Measurements from ENCODE around the gene PBX1.

GRCh38 chr1:164733734-164734133 is 174.8 kb downstream of the PBX1 start:
- TF ChIP-seq, protein P1, sequence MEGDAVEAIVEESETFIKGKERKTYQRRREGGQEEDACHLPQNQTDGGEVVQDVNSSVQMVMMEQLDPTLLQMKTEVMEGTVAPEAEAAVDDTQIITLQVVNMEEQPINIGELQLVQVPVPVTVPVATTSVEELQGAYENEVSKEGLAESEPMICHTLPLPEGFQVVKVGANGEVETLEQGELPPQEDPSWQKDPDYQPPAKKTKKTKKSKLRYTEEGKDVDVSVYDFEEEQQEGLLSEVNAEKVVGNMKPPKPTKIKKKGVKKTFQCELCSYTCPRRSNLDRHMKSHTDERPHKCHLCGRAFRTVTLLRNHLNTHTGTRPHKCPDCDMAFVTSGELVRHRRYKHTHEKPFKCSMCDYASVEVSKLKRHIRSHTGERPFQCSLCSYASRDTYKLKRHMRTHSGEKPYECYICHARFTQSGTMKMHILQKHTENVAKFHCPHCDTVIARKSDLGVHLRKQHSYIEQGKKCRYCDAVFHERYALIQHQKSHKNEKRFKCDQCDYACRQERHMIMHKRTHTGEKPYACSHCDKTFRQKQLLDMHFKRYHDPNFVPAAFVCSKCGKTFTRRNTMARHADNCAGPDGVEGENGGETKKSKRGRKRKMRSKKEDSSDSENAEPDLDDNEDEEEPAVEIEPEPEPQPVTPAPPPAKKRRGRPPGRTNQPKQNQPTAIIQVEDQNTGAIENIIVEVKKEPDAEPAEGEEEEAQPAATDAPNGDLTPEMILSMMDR (IDR thresholded peaks at IDR 0.05): no peak
- TF ChIP-seq EP300 (IDR thresholded peaks at IDR 0.05) (no peak), POLR2AphosphoS5 (IDR thresholded peaks at IDR 0.05) (no peak)

Data from sigmoid colon (tissue), 4 donors.